B cell (primary cell): Measurements from ENCODE around the gene DPM2. TPM values are rescaled to one million over a fixed set of nuclear protein-coding genes. Genes with fewer than 3 reads are reported as not detected.

Source experiments
- ATAC-seq: fragments of 200-7000 bp; cut with Tn5 transposase; one replicate; pipeline ENCODE4 v1.10.0; 2021; ENCODE audit warnings: low read depth, mild to moderate bottlenecking, moderate number of reproducible peaks, moderate library complexity
- CTCF ChIA-PET: fragments of 350-600 bp; sonication (Branson Sonifier 250); formaldehyde crosslinking; loops from one replicate; lab custom pipeline; 2021; ENCODE audit warnings: antibody characterized with exemption, inconsistent platforms; lab: Charles Lee
- POLR2A ChIA-PET: fragments of 350-600 bp; sonication (Branson Sonifier 250); formaldehyde crosslinking; loops from one replicate; lab custom pipeline; 2021; ENCODE audit warnings: antibody characterized with exemption; lab: Charles Lee
- DNase-seq: peaks from one replicate; pipeline ENCODE4 v3.0.0; 2013
- H2AFZ ChIP-seq: 2 replicates; pipeline ENCODE4 v1.6.1; 2012; ENCODE audit warnings: mild to moderate bottlenecking, low read depth, low read length; ENCODE audit not compliant: insufficient read depth, poor library complexity, severe bottlenecking
- H3K27ac ChIP-seq, 2 donors: 1 replicate in 1 of 2; 2 replicates in 1 of 2; pipeline ENCODE4 v1.5.1; 2012 to 2013; ENCODE audit warnings: low read length in 2 of 2, mild to moderate bottlenecking in 2 of 2, moderate library complexity in 1 of 2
- H3K27me3 ChIP-seq, 4 experiments: fragments of 200-600 bp in 1 of 4; sonication (generic) in 1 of 4; replicated peaks in 1 of 4; 1 replicate in 2 of 4; 2 replicates in 2 of 4; pipeline versions ENCODE4 v1.6.1 to v1.7.0; 2013 to 2016; ENCODE audit warnings: low read length in 3 of 4, mild to moderate bottlenecking in 2 of 4, mixed read lengths in 1 of 4, moderate library complexity in 1 of 4; ENCODE audit not compliant: insufficient read depth in 4 of 4, control insufficient read depth in 3 of 4; ENCODE audit errors: control extremely low read depth in 1 of 4
- H3K36me3 ChIP-seq, 2 experiments: replicated peaks in 1 of 2; 1 replicate in 1 of 2; 2 replicates in 1 of 2; pipeline versions ENCODE4 v1.6.1 to v1.7.1; 2013; ENCODE audit warnings: low read length in 1 of 2; ENCODE audit not compliant: insufficient read depth in 2 of 2, control insufficient read depth in 1 of 2; ENCODE audit errors: control extremely low read depth in 1 of 2, extremely low read depth in 1 of 2
- H3K4me1 ChIP-seq, 2 donors: fragments of 200-600 bp in 1 of 2; sonication (generic) in 1 of 2; 1 replicate in 1 of 2; 2 replicates in 1 of 2; pipeline versions ENCODE4 v1.5.1 to v1.6.1; 2013 to 2017; ENCODE audit warnings: low read length in 2 of 2; ENCODE audit not compliant: control insufficient read depth in 2 of 2, insufficient read depth in 2 of 2
- H3K4me2 ChIP-seq: replicated peaks from 2 replicates; pipeline ENCODE3; 2012; ENCODE audit warnings: mild to moderate bottlenecking, low read depth, low read length; ENCODE audit not compliant: poor library complexity, severe bottlenecking
- H3K4me3 ChIP-seq, 5 experiments: fragments of 200-600 bp in 1 of 5; sonication (generic) in 1 of 5; 1 replicate in 3 of 5; 2 replicates in 2 of 5; pipeline versions ENCODE4 v1.5.1 to v1.7.0; 2011 to 2016; ENCODE audit warnings: low read length in 4 of 5, mild to moderate bottlenecking in 4 of 5, low read depth in 2 of 5, control low read depth in 1 of 5, moderate library complexity in 1 of 5; ENCODE audit not compliant: insufficient read depth in 1 of 5; ENCODE audit errors: control extremely low read depth in 1 of 5, extremely low read depth in 1 of 5
- H3K79me2 ChIP-seq: fragments of 200-600 bp; sonication (generic); one replicate; pipeline ENCODE4 v1.6.0; 2016; ENCODE audit warnings: low read length; ENCODE audit not compliant: control insufficient read depth, insufficient read depth
- H3K9ac ChIP-seq: fragments of 200-600 bp; sonication (generic); 2 replicates; pipeline ENCODE4 v1.6.1; 2017; ENCODE audit warnings: mild to moderate bottlenecking, low read length, moderate library complexity
- H3K9me3 ChIP-seq, 3 donors: one replicate each; pipeline versions ENCODE4 v1.6.1 to v1.7.1; 2013; ENCODE audit warnings: low read length in 2 of 3; ENCODE audit not compliant: control insufficient read depth in 2 of 3, insufficient read depth in 1 of 3; ENCODE audit errors: control extremely low read depth in 1 of 3
- H4K20me1 ChIP-seq: 2 replicates; pipeline ENCODE4 v1.6.0; 2012; ENCODE audit warnings: mild to moderate bottlenecking, low read length; ENCODE audit not compliant: insufficient read depth, control insufficient read depth, poor library complexity, severe bottlenecking
- H3K27ac Mint-ChIP-seq: one replicate; pipeline ENCODE4 v1.8.0; 2021; ENCODE audit warnings: mixed read lengths
- H3K27me3 Mint-ChIP-seq: one replicate; pipeline ENCODE4 v1.8.0; 2021; ENCODE audit warnings: mixed read lengths
- H3K4me1 Mint-ChIP-seq: one replicate; pipeline ENCODE4 v1.8.0; 2021; ENCODE audit warnings: mixed read lengths
- H3K4me3 Mint-ChIP-seq: one replicate; pipeline ENCODE4 v1.8.0; 2021; ENCODE audit warnings: mixed read lengths
- H3K9me3 Mint-ChIP-seq: one replicate; pipeline ENCODE4 v1.8.0; 2022; ENCODE audit warnings: mixed read lengths; ENCODE audit not compliant: insufficient read depth
- CTCF ChIP-seq: fragments of 200-600 bp; IDR thresholded peaks from one replicate; pipeline ENCODE4 v1.8.0; 2022; ENCODE audit warnings: antibody characterized with exemption, mild to moderate bottlenecking
- EZH2 ChIP-seq: IDR thresholded peaks from 2 replicates; pipeline ENCODE4 v1.6.1; 2012; ENCODE audit warnings: borderline replicate concordance, low read depth, mild to moderate bottlenecking, moderate library complexity, low read length; ENCODE audit not compliant: insufficient read depth, poor library complexity, severe bottlenecking
- WGBS: methylation state at CpG from one replicate; pipeline ENCODE4 v1.1.5; 2013; ENCODE audit warnings: missing lambda C conversion rate; ENCODE audit not compliant: insufficient coverage; 5-methylcytosine and 5-hydroxymethylcytosine counted together
- intact Hi-C: fragments of 100-400 bp; cut with micrococcal nuclease; formaldehyde crosslinking; loops from one replicate; pipeline ENCODE4 v1.10.0; 2022
- polyA plus RNA-seq: library from polyadenylated mRNA; depleted of rRNA; stranded (reverse); fragments of >200 nt; gene quantifications from 2 replicates; pipeline ENCODE4 v1.2.3, GENCODE V29; 2012
- total RNA-seq, 2 donors: library from RNA; stranded (reverse); fragments of 120-200 nt in 1 of 2; gene quantifications; 1 replicate in 1 of 2; 2 replicates in 1 of 2; pipeline versions ENCODE4 v1.2.3 to v1.2.4, GENCODE V29; 2013 to 2022

Gene DPM2
- total and polyA plus RNA-seq, 2 donors (not counting 1 experiment from before 2014, with no cell fraction given): 34.1 to 42.9 TPM

- H3K9me3 Mint-ChIP-seq: no peaks in the 10 kb centered on the region
- no peak overlapping the region for H2AFZ ChIP-seq
- peak overlapping the region; percentile 91 to 97 for H3K27ac ChIP-seq
- TF ChIP-seq EZH2 (no peak), CTCF (no peak)
- 51% methylated on average over 20 of the region's 20 CpGs for WGBS
- no peaks in the 10 kb centered on the region for H3K9me3 ChIP-seq
- POLR2A ChIA-PET: interaction anchor here (0.6 to 2.8 kb wide), 9 partner anchors 9 to 237 kb away, joined by 3 to 28 read pairs (median 5); partner anchors contain the start of genes EEIG1 and TOR2A
- ATAC-seq: peak; percentile 7
- CTCF ChIA-PET: interaction anchor here (1.6 to 20.6 kb wide), 7 partner anchors 10 to 146 kb away, joined by 3 to 282 read pairs (median 9); partner anchors contain the start of gene EEIG1
- H3K4me1 Mint-ChIP-seq: peaks cover 99% of the 10 kb centered on the region
- intact Hi-C loops: loop anchor here (1.0 to 5.0 kb wide), 3 partner anchors 8 to 36 kb away; no protein-coding TSS in a partner anchor
- H3K4me3 ChIP-seq: peak overlapping the region in 3 of 5 experiments; percentile 5 to 21 (median 21)
- peak overlapping the region; percentile 96 for H3K27ac Mint-ChIP-seq
- peak overlapping the region; percentile 40 for H3K9ac ChIP-seq
- H3K27me3 ChIP-seq: no peaks in the 10 kb centered on the region
- peak; percentile 54 for DNase-seq
- H4K20me1 ChIP-seq: peaks cover 90% of the 10 kb centered on the region
- H3K4me1 ChIP-seq: peaks cover 100% of the 10 kb centered on the region in 2 donors
- H3K79me2 ChIP-seq: peaks cover 99% of the 10 kb centered on the region
- H3K4me3 Mint-ChIP-seq: peak overlapping the region; percentile 77
- peaks cover 0 to 38% of the 10 kb centered on the region in 2 experiments for H3K36me3 ChIP-seq
- H3K4me2 ChIP-seq: peak overlapping the region; percentile 76
- H3K27me3 Mint-ChIP-seq: no peaks in the 10 kb centered on the region
Measured at GRCh38 chr9:127971357-127972235, 33.9 kb upstream of the DPM2 start.
